ENCODE measurements around the gene ELSPBP1.
"Not testable (repeated sequence)": the region's sequence is repeated elsewhere in the genome, so short reads cannot be mapped to it uniquely, and the experiment has no call there.

The ELSPBP1 gene

DNA sequence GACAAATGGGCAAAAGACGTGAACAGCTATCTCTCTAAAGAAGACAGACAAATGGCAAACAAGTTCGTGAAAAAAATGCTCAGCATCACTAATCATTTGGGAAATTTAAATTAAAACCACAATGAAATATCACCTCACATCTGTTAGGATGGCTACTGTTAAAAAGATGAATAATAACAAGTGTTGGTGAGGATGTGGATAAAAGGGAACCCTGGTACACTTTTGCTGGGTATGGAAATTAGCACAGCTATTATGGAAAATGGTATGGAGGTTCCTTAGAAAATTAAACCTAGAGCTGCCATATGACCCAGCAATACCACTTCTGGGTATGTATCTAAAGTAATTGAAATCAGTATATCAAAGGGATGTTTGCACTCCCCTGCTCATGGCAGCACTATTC lies 42.3 kb downstream of the ELSPBP1 start:
- no peak overlapping the region for H3K4me3 ChIP-seq (ENCODE audit: low read depth, low read length)
- no peak for DNase-seq (ENCODE audit: low read depth)

DNA sequence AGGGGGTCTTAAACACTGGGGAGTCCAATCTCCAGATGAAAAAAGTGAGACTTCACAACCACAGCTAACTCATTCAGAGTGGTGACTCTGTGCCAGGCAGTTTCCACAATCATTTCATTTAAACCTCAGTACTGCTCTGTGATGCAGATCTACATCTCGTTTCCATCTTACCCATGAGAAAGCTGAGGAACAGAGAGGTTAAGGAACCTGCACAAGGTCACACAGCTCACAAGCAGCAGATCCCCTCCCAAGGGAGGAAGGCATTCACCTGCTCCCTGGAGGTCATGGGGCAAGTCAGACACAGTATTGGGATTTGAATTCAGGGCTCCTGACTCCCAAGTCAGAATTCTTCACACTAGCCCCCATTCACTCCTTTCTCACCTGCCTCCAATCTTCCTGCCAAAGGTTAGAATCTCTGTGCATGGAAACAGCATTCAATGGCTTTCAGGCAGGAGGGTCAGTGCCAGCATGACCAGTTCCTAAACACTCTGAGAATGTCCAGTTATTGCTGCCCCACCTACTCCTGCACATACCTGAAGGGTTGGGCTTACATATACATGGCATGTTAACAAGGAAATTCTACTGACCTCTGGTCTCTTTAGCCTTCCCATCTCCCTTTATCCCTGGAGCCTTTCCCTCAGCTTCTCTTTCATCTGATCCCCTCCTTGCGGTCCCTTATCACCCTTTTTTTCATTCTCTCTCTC lies 47.6 kb downstream of the ELSPBP1 start:
- no peak for DNase-seq (ENCODE audit: low read depth)

DNA sequence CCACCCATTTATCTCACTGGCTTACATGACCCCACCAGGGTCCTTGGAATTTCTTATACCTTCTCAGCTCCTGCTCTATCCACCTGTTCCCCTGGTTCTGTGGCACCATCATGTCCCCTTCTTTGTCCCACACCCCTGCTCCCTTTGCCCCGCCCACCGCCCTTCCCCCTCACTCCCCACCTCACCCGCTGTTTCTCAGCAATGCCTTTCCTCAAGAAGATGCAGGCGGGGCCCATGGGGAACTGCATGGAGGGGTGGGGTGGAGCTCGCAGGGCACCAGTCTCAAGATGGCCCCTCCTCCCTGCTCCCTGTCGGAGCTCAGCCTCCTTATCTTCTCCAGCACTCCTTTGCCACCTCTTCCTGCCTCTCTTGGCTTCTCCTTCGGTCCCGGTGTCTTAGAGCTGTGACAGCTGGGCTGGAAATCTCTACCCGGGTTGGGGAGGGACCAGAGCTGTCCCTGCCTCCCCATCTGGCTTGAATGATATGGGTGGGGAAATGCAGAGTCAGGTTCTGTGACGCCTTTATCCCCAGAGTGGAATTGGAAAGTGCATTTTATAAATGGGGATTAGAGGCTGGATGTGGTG lies 49.3 kb downstream of the ELSPBP1 start, which contains the start of gene CABP5:
Gene CABP5, minus strand, starts transcription at position 405 of the 584 bp plus-strand sequence. Its CDS starts 157 bp downstream, at position 248.
- DNase-seq (ENCODE audit: low read depth) = no peak
- no peak within 1 kb of the TSS for H3K4me3 ChIP-seq (ENCODE audit: low read depth, low read length)

More for the DNA sequence above, 47.6 kb downstream of the ELSPBP1 start:
- H3K4me3 ChIP-seq (ENCODE audit: low read depth, low read length) = no peak overlapping the region

DNA sequence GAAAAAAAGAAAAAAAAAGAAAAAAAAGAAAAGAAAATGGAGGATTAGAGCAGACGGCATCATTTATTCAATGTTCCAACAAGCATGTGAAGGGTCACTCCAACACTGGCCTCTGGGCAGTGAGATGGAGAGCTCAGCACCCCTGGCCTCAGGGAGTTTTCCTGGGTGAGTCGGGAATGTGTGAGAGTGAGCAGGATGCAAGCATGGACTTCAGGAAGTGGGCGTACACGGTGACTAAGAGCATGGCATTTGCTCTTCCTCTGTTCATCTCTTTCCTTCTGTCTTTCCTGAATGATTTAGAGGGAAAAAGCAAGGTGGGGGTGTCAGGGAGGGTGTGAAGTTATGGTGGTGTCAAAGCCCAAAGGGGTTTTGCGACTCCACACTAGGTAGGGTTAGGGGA lies 50.1 kb downstream of the ELSPBP1 start:
- no peak overlapping the region for H3K4me3 ChIP-seq (ENCODE audit: low read depth, low read length)
- DNase-seq (ENCODE audit: low read depth) = no peak

DNA sequence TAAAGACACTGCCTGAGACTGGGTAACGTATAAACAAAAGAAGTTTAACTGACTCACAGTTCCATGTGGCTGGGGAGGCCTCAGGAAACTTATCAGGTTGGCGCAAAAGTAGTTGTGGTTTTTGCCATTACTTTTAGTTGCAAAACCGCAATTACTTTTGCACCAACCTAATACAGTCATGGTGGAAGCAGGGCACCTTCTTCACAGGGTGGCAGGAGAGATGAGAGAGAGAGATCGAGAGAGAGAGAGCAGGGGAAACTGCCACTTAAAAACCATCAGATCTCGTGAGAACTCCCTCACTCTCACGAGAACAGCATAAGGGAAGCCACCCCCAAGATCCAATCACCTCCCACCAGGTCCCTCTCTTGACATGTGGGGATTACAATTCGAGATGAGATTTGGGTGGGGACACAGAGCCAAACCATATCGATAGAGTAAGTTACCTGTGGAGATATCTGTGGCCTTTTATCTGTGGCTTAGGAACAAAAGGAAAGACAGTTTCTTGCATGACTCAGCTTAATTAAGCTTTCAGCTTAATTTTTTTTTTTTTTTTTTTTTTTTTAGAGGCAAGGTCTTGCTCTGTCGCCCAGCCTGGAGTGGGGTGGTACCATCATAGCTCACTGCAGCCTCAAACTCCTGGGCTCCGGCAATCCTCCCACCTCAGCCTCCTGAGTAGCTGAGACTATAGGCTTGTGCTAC lies 57.1 kb downstream of the ELSPBP1 start:
- H3K4me3 ChIP-seq (ENCODE audit: low read depth, low read length) = no peak overlapping the region
- DNase-seq (ENCODE audit: low read depth) = no peak

DNA sequence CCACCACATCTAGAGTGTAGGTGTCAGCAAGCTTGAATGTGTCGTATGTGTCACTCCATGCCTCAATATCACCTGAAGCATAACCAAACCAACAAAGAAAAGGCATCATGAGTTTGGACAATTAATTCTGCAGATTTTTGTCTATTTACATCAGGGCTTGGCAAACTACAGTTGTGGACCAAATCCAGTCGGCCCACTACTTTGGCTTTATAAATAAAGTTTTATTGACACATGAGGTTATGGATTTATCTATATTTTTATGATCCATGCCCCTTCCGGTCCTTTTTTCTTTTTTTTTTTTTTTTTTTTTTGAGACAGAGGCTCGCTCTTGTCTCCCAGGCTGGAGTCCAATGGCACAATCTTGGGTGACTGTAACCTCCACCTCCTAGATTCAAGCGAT lies 58.6 kb downstream of the ELSPBP1 start:
- no peak overlapping the region for H3K4me3 ChIP-seq (ENCODE audit: low read depth, low read length)
- DNase-seq (ENCODE audit: low read depth) = no peak

DNA sequence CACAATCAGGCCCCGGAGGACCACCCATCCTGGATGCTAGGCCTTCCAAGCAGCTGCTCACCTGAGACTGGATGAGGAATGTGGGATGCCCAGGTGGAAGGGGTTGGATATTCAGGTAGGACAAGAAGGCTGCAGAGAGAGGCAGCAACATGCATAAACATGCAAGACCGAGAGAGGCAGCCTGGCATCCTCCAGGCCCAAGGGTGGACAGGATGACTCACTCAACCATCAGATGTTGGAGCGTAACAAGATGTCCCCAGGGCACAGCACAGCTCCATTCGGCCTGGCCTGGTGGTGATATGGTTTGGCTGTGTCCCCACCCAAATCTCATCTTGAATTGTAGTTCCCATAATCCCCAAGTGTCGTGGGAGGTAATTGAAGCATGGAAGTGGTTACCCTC lies 59.4 kb downstream of the ELSPBP1 start:
- H3K4me3 ChIP-seq (ENCODE audit: low read depth, low read length) = no peak overlapping the region
- no peak for DNase-seq (ENCODE audit: low read depth)

DNA sequence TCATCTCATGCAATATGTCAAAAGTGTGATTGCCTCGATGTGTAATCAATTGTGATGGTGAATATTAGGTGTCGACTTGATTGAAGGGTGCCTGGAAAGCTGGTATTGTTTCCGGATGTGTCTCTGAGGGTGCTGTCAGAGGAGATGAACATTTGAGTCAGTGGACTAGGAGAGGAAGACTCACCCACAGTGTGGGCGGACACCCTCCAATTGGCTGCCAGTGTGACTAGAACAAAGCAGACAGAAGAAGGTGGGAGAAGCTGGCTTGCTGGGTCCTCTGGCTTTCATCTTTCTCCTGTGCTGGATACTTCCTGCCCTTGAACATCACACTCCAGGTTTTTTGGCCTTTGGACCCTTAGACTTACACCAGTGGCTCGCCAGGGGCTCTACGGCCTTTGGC lies 64.9 kb downstream of the ELSPBP1 start:
- H3K4me3 ChIP-seq (ENCODE audit: low read depth, low read length) = no peak overlapping the region
- no peak for DNase-seq (ENCODE audit: low read depth)

DNA sequence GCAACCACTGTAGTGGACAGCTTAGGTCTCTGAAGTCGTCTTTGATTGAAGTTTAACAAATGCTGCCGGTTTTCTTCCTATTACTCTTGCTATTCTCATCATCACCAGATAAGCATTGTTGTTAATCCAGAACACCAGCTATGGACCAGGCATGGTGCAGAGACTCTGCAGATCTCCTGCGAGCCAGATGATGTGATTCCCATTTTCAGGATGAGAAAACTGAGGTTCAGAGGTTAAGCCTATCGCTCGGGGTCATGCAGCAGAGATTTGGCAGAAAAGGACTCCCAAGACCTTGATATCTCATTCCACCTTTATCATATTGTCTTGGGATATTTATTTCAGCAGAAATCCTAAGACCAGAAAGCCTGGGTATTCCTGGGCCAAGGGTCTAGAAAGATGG lies 65.9 kb downstream of the ELSPBP1 start:
- DNase-seq (ENCODE audit: low read depth) = no peak
- no peak overlapping the region for H3K4me3 ChIP-seq (ENCODE audit: low read depth, low read length)

DNA sequence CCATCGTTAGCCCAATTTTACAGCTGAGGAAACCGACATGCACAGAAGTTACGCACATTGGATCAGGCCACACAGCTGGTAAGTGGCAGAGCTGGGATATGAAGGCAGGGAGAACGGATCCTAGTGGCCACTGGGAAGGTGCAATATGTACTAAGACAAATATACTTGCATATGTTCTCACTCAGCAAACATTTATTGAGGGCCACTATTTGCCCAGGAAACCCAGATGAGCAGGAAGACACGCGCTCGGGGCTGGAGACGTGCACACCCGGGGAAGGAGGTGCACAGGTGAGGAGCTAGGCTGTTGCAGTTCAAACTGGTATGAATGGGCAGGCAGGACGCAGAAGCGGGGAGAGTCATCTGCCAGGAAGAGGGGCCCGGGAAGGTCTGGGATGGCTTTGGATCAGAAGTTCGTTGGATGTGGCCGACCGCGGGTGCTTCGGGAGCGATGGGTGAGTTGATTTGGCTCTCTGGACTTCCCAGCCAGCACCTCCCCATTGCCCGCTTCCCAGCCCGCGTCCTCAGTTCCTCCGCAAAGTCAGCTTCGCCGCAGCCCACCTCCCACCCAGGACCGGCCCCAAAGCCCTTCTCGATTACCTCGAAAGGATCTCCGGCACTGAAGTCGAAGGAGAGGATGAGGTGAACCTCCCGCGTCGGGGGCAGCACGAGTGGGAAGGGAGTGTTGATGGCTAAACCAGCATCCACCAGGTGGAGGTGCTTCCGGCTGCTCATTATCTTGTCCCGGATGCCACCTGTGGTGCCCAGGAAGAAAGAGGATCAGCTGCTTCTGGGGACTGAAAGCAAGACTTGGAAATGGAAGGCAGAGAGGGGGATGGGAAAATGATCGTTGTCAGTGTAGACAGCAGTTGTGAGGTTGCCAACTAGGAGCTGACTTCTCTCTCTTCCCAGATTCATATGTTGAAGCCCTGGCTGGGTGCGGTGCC lies 67.2 kb downstream of the ELSPBP1 start:
- DNase-seq (ENCODE audit: low read depth) = no peak
- H3K4me3 ChIP-seq (ENCODE audit: low read depth, low read length) = no peak overlapping the region

DNA sequence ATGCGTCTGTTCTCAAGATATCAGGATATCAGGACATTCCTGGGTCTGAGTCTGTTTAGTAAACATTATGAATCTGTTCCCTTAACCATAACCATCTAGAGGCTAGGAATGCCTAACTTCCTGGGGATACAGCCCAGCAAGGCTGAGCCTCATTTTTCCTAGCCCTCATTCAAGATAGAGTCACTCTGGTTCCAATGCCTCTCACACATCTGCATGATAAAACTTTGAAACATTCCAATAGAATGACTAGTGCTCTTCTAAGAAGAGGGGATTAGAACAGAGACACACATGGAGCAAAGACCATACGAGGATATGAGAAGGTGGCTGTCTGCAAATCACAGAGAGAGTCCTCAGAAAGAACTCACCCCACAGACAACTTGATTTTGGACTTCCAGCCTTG lies 70.1 kb downstream of the ELSPBP1 start:
- no peak overlapping the region for H3K4me3 ChIP-seq (ENCODE audit: low read depth, low read length)
- no peak for DNase-seq (ENCODE audit: low read depth)

DNA sequence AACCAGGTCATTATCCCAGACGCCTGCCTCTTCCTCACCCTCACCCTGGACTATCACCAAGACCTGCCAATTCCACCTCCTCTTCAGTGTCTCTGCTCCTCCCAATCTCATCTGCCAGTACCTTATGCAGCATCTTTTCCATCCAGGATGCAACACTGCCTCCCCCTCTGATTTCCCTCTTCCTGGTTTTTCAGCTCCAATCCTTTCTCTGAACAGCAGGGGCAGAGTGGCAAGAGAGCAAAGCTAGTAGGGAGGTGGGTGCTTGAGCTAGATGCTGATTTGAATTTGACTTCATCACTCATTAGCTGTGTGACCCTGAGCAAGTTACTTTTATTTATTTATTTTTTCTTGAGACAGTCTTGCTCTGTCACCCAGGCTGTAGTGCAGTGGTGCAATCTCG lies 75.0 kb downstream of the ELSPBP1 start:
- H3K4me3 ChIP-seq (ENCODE audit: low read depth, low read length) = no peak overlapping the region
- DNase-seq (ENCODE audit: low read depth) = no peak

DNA sequence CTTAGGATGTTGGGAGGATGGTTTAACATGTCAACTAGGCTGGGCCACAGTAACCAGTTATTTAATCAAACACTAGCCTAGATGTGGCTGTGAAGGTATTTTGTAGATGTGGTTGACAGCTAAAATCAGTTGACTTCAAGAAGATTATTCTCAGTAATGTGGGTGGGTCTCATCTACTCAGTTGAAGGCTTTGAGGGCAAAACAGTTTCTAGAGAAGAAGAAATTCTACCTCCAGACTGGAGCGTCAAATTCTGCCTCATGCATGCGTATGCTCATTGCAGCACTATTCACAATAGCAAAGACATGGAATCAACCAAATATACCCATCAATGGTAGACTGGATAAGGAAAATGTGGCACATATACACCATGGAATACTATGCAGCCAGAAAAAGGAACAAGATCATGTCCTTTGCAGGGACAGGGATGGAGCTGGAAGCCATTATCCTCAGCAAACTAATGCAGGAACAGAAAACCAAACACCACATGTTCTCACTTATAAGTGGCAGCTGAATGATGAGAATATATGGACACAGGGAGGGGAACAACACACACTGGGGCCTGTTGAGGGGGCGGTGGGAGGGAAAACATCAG lies 75.8 kb downstream of the ELSPBP1 start:
- not testable (repeated sequence) for H3K4me3 ChIP-seq (ENCODE audit: low read depth, low read length); DNase-seq (ENCODE audit: low read depth)
